ENCODE measurements around the gene AP3D1.
"Not testable (repeated sequence)": the region's sequence is repeated elsewhere in the genome, so short reads cannot be mapped to it uniquely, and the experiment has no call there.

Gene AP3D1

DNA sequence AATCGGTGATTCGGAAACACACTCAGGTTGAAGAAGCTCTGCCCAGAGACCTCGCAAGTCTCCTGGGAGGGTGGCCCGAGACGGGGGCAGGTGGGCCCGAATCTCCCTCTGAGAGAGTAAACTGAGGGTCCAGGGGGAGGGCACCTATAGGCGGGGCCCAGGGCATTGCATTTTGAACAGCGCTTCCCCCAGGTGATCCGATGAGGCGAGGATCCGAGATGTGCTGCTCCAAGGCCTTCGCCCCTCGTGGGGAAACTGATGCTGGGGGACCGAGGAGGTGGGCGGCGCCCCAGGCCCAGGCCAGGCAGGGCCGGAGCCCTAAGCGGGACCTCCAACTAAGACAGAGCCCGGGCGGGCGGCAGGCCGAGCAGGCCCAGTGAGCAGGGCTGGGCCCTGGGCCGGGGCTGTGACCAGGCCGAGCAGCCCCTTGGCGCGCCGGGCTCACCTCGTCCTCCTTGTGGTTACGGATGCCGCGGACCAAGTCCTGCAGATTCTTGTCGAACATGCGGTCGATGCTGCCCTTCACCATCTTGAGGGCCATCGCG, 500 bp downstream of the AP3D1 start:
- DNase-seq (ENCODE audit: low read depth in 2 of 2) = peak in 1 of 2 donors; percentile 13

DNA sequence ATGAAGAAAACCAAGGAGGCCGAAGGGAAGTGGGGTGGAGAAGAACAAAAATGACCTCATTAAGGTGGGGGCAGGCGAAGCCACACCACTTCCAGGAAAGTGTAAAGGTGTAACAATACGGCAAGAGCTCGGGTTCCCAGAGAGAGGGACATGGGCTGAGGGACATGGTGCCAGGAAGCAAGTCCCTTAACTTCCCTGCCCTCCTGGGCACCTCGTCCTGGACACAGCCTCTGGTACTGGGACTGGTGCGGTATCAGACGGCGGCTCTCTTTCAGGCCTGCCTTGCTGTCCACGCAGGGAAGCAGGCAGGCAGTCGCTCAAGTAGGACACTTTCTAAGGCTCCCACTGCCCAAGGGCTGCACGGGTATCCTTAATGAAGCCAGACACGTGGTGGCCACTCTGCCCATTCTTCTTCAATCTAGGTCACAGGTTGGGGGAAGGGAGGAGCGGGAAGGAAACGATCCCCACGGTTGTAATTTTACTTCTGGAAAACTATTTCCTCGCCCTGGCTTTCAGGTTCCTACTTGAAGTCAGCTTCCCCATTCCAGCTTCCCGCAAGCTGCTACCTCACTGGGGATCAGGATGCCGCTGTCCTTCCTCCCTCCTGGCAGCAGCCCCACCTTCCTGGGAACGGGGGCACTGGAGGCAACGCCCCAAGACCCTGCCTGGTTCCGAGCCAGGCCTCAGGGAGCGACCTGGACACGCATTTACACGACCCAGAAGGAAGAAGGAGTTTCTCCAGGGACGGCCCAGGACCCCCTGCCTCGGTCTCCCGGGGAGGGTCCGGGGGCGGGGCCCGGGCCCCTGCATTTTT, 1.2 kb downstream of the AP3D1 start:
- DNase-seq (ENCODE audit: low read depth in 2 of 2) = no peak

DNA sequence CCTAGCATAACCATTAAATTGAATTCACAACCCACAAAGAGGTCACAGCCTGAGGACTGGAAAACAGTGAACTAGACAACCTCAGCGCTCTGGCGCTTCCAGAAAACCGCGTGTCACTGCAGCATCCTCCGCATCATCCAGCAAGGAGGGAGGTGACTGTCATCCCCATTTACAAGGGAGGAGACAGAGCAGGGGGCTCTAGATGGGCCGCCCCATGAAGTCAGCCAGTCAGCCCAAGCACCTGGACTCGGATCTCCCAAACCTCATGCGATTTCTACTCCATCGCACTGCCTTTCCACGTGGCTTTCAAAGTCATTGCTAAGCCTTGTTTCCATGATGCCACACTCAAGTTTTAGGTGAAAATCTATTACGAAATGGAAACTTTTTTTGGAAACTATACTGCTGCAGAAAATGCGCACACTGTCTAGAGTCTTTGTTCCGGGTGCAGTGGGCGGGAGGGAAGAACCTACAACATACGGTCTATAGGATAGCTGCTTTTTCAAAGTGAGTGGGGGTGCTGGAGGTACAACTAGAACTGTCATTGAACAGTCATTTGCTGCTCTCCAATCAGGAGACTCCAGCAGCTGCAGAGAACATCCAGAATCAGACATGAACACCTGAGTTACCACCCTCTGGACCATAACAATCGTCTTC, 2.8 kb downstream of the AP3D1 start:
- no peak for DNase-seq (ENCODE audit: low read depth in 2 of 2)

DNA sequence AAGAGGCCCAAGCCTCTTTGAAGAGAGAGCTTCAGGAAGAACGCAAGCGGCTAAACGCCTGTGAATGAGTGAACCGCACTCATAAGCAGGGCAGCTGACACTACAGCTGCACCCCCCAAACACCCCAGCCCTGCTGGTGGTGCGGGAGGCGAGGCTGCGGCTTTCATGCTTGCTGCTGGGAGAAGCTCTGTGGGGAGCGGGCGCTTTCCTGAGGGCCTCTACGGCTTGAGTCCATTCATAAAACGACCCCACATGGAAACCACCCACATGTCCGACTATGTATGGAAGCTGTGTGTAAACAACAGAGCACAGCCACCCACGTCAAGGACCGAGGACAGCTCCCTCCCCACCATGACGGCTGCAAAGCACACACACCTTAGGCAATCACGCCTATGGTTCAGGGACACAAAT, 5.5 kb downstream of the AP3D1 start:
- no peak for DNase-seq (ENCODE audit: low read depth in 2 of 2)

DNA sequence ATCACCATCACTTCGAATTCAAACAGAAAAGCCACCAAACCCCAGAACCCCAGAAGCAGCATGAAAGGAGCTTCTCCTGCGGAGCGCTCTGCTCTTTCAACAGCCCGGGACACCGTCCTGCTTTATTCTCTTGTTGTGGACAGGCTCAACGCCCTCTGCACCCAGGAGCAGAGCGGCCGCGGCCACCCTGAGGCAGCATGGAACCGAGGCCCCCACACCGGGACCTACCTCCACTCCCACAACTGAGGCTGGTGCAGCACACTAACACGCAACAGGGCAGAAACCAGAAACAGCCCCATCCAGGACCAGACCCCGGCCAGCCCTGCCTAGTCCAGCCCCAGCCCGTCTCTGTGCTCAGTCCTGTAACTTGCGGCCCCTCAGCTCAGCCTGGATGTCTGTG, 7.2 kb downstream of the AP3D1 start:
- no peak for DNase-seq (ENCODE audit: low read depth in 2 of 2)

DNA sequence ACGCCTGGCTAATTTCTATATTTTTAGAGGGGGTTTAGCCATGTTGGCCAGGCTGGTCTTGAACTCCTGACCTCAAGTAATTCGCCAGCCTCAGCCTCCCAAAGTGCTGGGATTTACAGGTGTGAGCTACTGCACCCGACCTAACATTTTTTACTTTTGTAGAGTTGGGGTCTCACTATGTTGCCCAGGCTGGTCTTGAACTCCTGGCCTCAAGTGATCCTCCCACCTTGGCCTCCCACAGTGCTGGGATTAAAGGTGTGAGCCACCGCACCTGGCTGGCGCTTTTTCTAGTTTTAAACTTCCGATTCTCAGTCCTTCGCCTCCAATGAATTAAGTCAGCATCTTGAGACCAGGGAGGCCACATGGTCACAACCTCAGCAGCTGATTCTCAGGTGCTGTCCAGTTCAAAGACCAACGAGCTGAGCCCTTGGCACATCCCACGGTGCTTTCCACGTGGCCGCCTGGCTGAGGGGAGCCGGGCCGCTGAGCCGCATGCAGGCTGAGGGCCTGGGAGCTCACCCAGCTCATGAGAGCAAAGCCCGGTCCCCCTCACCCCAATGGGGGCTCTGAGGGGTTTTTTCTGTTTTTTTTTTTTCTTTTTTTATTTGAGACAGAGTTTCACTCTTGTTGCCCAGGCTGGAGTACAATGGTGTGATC, 9.1 kb downstream of the AP3D1 start:
- DNase-seq (ENCODE audit: low read depth in 2 of 2) = no peak

DNA sequence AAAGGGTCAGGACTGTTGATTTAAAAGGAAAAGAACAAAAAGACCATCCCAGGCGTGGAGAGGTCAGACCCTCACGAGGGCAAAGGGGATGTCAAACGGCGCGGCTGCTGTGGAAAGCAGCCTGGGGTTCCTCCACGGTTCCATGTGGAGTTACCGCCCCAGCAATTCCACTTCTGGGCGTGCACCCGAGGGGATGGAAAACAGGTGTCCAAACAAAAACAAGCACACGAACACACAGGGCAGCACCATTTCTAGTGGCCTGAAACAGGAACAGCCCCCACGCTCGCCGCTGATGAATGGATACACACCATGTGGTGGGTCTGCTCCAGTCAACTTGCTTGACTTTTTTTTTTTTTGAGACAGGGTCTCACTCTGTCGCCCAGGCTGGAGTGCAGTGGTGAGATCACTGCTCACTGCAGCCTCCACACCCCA, 11.2 kb downstream of the AP3D1 start:
- DNase-seq (ENCODE audit: low read depth in 2 of 2) = no peak

DNA sequence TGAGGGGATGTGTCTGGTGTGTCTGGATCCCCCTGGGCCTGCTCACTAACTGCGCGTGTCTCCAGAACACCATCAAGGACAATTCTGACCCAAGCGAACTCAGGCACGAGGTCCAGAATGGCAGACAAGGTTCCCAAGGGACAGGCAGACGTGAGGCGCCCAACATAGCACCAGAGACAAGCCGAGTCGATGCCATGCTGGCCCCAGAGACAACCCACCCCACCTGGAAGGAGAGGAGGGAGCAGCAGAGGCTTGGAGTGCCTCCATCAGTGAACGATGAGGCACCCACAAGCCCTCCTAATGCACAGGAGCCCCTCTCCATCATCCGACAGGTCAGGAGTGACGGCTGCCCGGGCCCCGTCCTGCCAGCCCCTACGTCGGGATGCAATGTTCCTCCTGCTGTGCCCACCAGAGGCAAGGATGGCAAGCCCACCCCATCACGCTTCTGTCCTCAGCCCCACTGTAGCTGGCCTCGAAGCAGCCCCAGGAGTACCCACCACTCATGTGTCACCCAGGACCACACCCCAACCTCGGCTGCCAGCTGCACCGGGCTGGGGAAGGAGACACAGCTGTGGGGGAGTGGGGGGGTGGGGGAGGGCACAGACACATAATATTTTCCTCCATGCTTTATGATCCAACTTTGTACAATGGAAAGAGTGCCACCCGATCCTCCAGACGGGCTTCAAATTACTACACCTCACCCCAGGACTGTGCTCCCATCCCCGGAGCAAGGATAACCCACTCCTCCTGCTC, 11.8 kb downstream of the AP3D1 start:
- DNase-seq (ENCODE audit: low read depth in 2 of 2) = no peak

DNA sequence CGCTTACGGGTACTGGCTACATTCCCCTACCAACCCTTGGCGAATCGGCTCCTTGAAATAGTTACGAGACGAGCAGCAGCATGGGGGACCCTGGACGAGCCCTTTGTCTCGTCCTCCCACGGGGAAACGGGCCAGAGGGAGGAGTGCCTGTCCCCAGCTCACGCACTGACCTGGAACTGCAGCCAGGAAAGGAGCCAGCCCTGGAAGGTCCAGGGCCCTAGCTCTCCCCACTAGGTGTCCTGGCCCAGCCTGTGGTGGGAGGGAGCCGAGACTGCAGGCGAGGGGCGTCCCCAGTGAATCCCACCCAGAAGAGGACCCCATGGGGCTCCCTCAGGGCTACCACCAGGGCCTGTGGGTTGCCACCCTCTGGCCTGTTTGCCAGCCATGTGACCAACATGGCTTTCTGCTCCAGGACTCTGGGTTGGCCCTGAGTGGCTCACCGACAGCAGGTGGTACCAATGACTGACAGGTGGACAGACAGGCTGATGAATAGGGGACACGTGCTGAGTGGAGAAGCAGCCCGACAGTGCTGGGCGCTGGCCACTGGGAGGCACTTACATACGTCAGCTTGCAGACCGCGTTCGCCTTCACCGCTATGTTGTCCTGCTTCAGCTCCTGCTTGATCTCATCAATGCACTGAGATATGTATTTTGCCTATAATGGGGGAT, 13.2 kb downstream of the AP3D1 start:
- DNase-seq (ENCODE audit: low read depth in 2 of 2) = no peak

DNA sequence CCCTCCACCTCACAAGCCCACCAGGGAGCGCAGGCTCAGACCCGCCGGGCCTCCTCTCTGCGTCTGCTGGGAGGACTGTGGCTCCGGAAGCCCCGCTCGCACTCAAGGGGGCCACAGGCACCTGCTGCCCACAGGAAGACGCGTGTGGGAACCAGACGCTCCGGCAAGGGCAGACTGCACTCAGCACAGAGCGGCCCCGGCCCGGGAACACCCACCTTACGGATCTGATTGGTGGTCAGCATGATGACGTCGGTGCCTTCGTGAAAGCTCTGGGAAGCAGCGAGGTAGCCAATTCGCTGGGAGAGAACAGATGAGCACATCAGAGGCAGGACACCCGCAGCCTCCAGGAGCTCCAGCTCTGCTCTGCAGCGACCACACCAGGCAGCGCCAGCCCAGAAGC, 14.6 kb downstream of the AP3D1 start:
- no peak for DNase-seq (ENCODE audit: low read depth in 2 of 2)

DNA sequence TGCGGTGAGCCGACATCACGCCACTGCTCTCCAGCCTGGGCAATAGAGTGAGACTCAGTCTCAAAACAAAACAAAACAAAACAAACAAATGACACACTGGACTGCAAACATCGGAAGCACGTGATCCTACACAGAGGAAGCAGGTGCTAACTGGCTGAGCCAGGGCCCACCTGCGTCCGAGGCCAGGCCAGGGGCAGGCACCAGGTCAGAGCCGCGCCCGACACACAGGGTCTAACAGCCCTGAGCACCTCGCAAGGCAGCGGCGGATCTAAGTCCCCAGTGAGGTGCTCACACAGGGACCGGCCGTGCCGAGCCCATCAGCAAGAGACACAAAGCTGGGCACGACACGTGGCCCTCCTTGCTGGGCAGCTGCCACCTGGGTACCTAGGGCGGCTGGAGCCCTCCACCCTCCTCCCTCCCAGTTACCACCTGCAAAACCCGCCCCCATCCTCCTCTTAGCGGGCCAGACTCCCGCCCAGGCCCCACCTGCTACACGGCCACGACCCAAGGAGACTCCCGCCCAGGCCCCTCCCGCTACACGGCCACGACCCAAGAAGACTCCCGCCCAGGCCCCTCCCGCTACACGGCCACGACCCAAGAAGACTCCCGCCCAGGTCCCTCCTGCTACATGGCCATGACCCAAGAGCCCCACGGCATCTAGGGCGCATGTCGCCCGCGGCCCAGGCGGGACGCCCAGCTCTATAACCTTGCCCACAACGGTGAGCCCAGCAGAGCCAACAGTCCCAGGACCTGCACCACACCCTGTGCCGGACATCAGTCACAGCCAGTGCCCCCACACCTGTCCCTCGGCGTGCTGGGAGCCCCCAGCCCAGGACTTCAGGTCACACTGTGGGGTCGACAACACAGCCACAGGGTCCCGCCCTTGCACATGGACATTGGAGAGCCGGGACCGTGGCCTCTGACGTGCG, 15.6 kb downstream of the AP3D1 start:
- no peak for DNase-seq (ENCODE audit: low read depth in 2 of 2)

DNA sequence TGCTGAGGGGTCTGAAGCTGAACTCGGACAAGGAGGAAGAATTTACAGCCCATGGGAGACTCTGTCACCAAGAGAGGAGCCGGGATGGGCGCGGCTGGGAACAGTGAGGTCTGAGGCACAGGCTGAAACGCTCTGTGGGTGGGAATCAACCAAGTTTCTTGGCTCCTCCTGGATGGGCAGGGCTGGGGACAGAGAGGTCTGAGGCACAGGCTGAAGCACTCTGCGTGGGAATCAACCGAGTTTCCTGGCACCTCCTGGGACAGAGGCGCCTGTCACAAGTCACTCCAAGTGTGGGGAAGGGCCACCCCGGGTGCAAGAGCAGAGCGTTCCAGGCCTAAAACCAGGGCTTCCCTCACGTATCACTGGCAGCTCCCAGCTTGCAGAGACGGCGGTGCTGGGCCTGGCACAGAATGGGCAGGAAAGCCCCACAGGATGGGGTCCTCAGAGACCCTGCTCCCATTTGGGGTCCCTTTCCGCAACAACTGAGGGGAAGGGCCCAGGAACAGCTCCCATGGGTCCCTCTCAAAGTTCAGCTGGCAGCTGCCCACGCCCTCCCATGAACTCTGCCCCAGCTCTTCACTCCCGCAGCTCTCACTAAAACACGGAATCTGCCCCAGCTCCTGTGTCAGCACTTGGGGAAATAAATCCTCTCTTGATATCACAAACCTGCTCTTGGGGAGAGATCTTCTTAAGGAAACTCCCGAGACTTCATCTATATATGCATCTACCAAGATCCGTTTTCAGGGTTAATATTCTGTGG, 18.5 kb downstream of the AP3D1 start:
- DNase-seq (ENCODE audit: low read depth in 2 of 2) = no peak

DNA sequence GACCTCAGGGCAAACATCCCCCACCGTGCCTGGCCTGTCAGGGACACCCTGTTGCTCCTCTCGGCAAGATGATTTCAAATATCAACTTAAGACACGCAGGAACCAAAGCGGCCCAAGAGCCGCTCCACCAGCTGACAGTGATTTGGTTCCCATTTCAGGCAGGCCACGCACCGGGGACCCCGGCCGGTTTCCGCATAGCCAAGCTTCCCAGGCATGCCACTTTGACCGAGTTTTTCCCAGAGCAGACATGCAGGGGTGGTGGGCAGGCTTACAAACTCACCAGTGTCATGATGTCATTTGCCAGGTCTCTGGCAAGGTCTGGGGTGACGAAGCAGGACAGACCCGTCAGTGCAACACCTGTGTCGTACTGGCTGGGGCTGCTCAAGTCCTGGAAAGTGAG, 19.2 kb downstream of the AP3D1 start:
- DNase-seq (ENCODE audit: low read depth in 2 of 2) = no peak

DNA sequence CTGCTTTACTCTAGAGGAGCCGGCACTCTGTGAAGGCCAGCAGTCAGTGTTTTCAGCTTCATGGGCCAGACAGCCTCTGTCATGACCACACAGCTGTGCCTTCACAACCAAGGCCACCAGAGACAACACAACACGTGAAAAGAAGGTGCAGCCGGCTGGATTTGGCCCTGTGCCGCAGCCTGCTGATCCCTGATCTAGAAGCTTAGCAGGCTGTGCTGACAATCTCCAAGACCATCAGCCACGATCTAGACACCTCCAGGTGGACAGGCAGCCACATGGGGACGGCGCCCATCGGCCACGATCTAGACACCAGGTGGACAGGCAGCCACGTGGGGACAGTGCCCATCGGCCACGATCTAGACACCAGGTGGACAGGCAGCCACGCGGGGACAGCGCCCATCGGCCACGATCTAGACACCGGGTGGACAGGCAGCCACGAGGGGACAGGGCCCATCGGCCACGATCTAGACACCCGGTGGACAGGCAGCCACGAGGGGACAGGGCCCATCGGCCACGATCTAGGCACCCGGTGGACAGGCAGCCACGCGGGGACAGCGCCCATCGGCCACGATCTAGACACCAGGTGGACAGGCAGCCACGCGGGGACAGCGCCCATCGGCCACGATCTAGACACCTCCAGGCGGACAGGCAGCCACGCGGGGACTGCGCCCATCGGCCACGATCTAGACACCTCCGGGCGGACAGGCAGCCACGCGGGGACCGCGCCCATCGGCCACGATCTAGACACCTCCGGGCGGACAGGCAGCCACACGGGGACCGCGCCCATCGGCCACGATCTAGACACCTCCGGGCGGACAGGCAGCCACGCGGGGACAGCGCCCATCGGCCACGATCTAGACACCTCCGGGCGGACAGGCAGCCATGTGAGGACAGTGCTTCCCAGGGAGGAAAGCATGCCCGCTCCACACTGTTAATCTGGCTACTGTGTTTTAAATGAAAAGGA, 20.1 kb downstream of the AP3D1 start:
- not testable (repeated sequence) for DNase-seq (ENCODE audit: low read depth in 2 of 2)

DNA sequence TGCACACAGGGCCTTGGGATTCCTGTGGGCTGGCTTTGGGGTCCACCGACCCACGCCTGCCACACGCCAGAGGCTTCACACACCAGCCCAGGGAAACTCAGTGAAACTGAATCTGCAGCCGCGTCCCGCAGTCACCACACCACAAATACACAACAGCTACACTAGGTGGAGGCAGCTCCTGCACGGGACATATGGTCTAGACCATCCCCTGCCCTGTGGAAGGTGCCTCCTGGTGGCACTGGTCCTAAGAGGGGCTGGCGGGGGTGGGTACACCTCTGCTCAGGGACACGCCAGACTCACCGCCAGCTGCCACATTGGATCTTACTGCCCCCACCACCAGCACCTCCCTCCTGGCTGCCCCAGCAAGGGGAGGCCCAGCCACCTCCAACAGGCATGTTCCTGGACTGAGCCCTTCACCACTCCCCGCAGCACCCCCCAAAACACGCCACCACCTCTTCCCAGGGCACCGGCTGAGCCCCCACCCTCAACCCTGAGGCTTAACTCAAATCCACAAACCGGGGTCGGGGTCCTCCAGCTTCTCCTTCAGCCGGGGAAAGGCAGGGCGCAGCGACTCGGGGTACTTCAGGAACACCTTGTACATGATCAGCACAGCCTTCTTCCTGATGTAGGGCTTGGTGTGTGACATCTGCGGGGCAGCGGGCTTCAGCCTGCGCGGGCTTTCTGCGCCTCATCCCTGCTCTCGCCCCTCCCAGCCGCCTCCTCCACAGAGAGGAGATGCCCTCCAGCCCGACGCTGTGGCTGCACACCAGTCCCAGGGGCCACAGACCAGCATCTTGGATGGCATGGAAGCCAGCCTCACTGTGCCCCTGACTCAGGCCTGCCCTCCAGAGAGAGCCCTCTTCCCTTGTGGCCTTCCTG, 21.2 kb downstream of the AP3D1 start:
- DNase-seq (ENCODE audit: low read depth in 2 of 2) = no peak

DNA sequence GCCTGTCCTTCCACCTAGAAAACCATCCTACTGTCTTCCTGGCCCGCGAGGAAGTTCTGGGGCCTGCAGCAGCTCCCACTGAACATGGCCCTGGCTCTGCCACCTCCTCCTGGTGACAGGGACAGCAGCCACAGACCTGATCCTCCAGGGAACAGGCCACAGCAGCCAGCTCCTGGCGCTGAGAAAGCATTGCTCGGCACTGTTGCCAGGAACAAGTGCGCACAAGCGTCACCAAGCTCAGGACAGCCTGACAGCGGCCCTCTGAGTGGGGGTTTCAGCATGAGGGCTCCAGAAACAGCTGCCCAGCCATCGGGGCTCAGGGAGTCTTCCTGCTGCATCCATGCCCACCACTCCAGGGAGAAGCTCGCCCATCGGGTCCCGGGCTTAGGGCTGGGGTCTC, 21.9 kb downstream of the AP3D1 start:
- DNase-seq (ENCODE audit: low read depth in 2 of 2) = no peak

DNA sequence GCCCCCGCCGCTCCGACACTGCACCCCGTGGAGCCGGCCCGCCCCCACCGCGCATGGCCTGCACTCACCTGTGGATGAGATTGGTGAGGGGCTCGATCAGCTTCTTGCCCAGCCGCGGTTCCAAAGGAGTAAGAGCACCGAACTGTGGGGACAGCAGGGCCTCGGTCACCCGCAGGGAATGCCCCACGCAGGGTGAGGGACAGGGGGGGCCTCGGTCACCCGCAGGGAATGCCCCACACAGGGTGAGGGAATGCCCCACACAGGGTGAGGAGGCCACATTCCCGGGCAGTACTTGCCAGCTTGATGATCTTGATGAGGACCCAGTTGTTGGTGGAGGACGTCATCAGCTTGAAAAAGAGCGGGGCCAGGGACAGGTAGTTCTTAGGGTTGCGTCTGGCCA, 22.3 kb downstream of the AP3D1 start:
- no peak for DNase-seq (ENCODE audit: low read depth in 2 of 2)
